HEK293 (cell line): ENCODE results near the gene BMAL2.
A peak's percentile ranks its signal among the peaks of the same experiment; 100 is the strongest.

ENCODE experiments used
- CTCF ChIA-PET: fragments of 350-600 bp; formaldehyde crosslinking; extraction: SDS; loops from one replicate; lab custom pipeline; 2021; ENCODE audit warnings: antibody characterized with exemption; lab: Yijun Ruan, JAX
- POLR2A ChIA-PET: fragments of 300-600 bp; formaldehyde crosslinking; extraction: SDS; loops from one replicate; lab custom pipeline; 2020; ENCODE audit warnings: antibody characterized with exemption, inconsistent platforms; lab: Yijun Ruan, JAX
- H3K27ac ChIP-seq: fragments of 200-500 bp; sonication (Bioruptor generic); 2 replicates; pipeline ENCODE4 v1.5.1; 2014; ENCODE audit warnings: low read depth, low read length, control low read depth, inconsistent platforms; ENCODE audit errors: extremely low read depth
- H3K36me3 ChIP-seq, 2 experiments: fragments of 200-500 bp in 1 of 2; sonication (Bioruptor generic) in 1 of 2; 1 replicate in 1 of 2; 2 replicates in 1 of 2; pipeline ENCODE4 v1.5.1; 2014 to 2017; ENCODE audit warnings: inconsistent platforms in 2 of 2, low read length in 2 of 2; ENCODE audit not compliant: control insufficient read depth in 2 of 2, insufficient read depth in 1 of 2
- H3K4me1 ChIP-seq: fragments of 200-500 bp; sonication (Bioruptor generic); 2 replicates; pipeline ENCODE4 v1.5.1; 2014; ENCODE audit warnings: mild to moderate bottlenecking, low read length, inconsistent platforms; ENCODE audit not compliant: control insufficient read depth, insufficient read depth
- H3K4me3 ChIP-seq: 2 replicates; pipeline ENCODE4 v1.5.1; 2011; ENCODE audit warnings: low read depth, mild to moderate bottlenecking, control low read depth, low read length, moderate library complexity
- H3K9me3 ChIP-seq: fragments of 200-500 bp; sonication (Bioruptor generic); 2 replicates; pipeline ENCODE4 v1.5.1; 2014; ENCODE audit warnings: low read depth, low read length, inconsistent platforms; ENCODE audit not compliant: control insufficient read depth, insufficient read depth
- EGR2 ChIP-seq: fragments of 450-650 bp; formaldehyde crosslinking; IDR thresholded peaks from 2 replicates; pipeline ENCODE4 v1.5.1; 2016; ENCODE audit warnings: low read depth, missing biosample characterization, missing genetic modification characterization
- HOXD13 ChIP-seq: sonication (generic); formaldehyde crosslinking; IDR thresholded peaks from 2 replicates; pipeline ENCODE4 v1.8.0; 2022; ENCODE audit warnings: missing genetic modification reagents, borderline replicate concordance
- KLF1 ChIP-seq: fragments of 450-650 bp; formaldehyde crosslinking; IDR thresholded peaks from 2 replicates; pipeline ENCODE4 v1.5.1; 2016; ENCODE audit warnings: missing biosample characterization, missing genetic modification characterization
- KLF17 ChIP-seq: fragments of 450-650 bp; formaldehyde crosslinking; IDR thresholded peaks from 2 replicates; pipeline ENCODE4 v1.5.1; 2016; ENCODE audit warnings: missing biosample characterization, missing genetic modification characterization
- KLF7 ChIP-seq: fragments of 450-650 bp; formaldehyde crosslinking; IDR thresholded peaks from 2 replicates; pipeline ENCODE4 v1.5.1; 2016; ENCODE audit warnings: missing biosample characterization, missing genetic modification characterization, borderline replicate concordance
- MZF1 ChIP-seq: fragments of 450-650 bp; formaldehyde crosslinking; IDR thresholded peaks from 2 replicates; pipeline ENCODE4 v1.5.1; 2017; ENCODE audit warnings: missing biosample characterization, missing genetic modification characterization, borderline replicate concordance
- OSR2 ChIP-seq: fragments of 450-650 bp; formaldehyde crosslinking; IDR thresholded peaks from 2 replicates; pipeline ENCODE4 v1.5.1; 2016; ENCODE audit warnings: missing biosample characterization, missing genetic modification characterization
- PRDM6 ChIP-seq: fragments of 450-650 bp; formaldehyde crosslinking; IDR thresholded peaks from 2 replicates; pipeline ENCODE4 v1.5.1; 2017; ENCODE audit warnings: missing biosample characterization, missing genetic modification characterization
- TCF7L2 ChIP-seq: IDR thresholded peaks from 2 replicates; pipeline ENCODE4 v1.6.1; 2011; ENCODE audit warnings: low read depth, mild to moderate bottlenecking, inconsistent platforms, low read length, moderate library complexity, borderline replicate concordance
- ZBTB48 ChIP-seq: fragments of 450-650 bp; formaldehyde crosslinking; IDR thresholded peaks from 2 replicates; pipeline ENCODE4 v1.5.1; 2016; ENCODE audit warnings: missing biosample characterization, missing genetic modification characterization
- ZEB2 ChIP-seq: fragments of 450-650 bp; formaldehyde crosslinking; IDR thresholded peaks from 2 replicates; pipeline ENCODE4 v1.5.1; 2016; ENCODE audit warnings: missing biosample characterization, missing genetic modification characterization
- ZFHX2 ChIP-seq: fragments of 450-650 bp; formaldehyde crosslinking; conservative IDR thresholded peaks from 2 replicates; pipeline ENCODE4 v1.5.1; 2016; ENCODE audit warnings: missing biosample characterization, missing genetic modification characterization
- ZFP69B ChIP-seq: fragments of 450-650 bp; formaldehyde crosslinking; IDR thresholded peaks from 2 replicates; pipeline ENCODE4 v1.5.1; 2016; ENCODE audit warnings: missing biosample characterization, missing genetic modification characterization
- ZNF121 ChIP-seq: fragments of 450-650 bp; formaldehyde crosslinking; IDR thresholded peaks from 2 replicates; pipeline ENCODE4 v1.5.1; 2016; ENCODE audit warnings: missing biosample characterization, missing genetic modification characterization
- ZNF223 ChIP-seq: fragments of 450-650 bp; formaldehyde crosslinking; IDR thresholded peaks from 2 replicates; pipeline ENCODE4 v1.5.1; 2016; ENCODE audit warnings: missing biosample characterization, missing genetic modification characterization
- ZNF335 ChIP-seq: fragments of 450-650 bp; formaldehyde crosslinking; conservative IDR thresholded peaks from 2 replicates; pipeline ENCODE4 v1.5.1; 2016; ENCODE audit warnings: missing biosample characterization, missing genetic modification characterization
- ZNF501 ChIP-seq: fragments of 450-650 bp; formaldehyde crosslinking; IDR thresholded peaks from 2 replicates; pipeline ENCODE4 v1.5.1; 2016; ENCODE audit warnings: missing biosample characterization, missing genetic modification characterization
- ZNF580 ChIP-seq: fragments of 450-650 bp; formaldehyde crosslinking; IDR thresholded peaks from 2 replicates; pipeline ENCODE4 v1.5.1; 2016; ENCODE audit warnings: missing biosample characterization, missing genetic modification characterization
- ZNF585B ChIP-seq: fragments of 450-650 bp; formaldehyde crosslinking; IDR thresholded peaks from 2 replicates; pipeline ENCODE4 v1.5.1; 2016; ENCODE audit warnings: missing biosample characterization, missing genetic modification characterization
- ZNF600 ChIP-seq: fragments of 450-650 bp; formaldehyde crosslinking; IDR thresholded peaks from 2 replicates; pipeline ENCODE4 v1.5.1; 2016; ENCODE audit warnings: missing biosample characterization, missing genetic modification characterization
- ZNF660 ChIP-seq: fragments of 450-650 bp; IDR thresholded peaks from 2 replicates; pipeline ENCODE4 v1.5.1; 2018; ENCODE audit warnings: missing biosample characterization, mild to moderate bottlenecking, missing genetic modification characterization
- ZNF701 ChIP-seq: fragments of 450-650 bp; formaldehyde crosslinking; IDR thresholded peaks from 2 replicates; pipeline ENCODE4 v1.5.1; 2016; ENCODE audit warnings: missing biosample characterization, missing genetic modification characterization
- ZNF707 ChIP-seq: fragments of 450-650 bp; formaldehyde crosslinking; IDR thresholded peaks from 2 replicates; pipeline ENCODE4 v1.5.1; 2016; ENCODE audit warnings: missing biosample characterization, missing genetic modification characterization
- ZNF791 ChIP-seq: fragments of 450-650 bp; formaldehyde crosslinking; IDR thresholded peaks from 2 replicates; pipeline ENCODE4 v1.5.1; 2016; ENCODE audit warnings: missing biosample characterization, missing genetic modification characterization
- ZNF843 ChIP-seq: fragments of 450-650 bp; formaldehyde crosslinking; IDR thresholded peaks from 2 replicates; pipeline ENCODE4 v1.5.1; 2016; ENCODE audit warnings: missing biosample characterization, missing genetic modification characterization
- ZSCAN30 ChIP-seq: fragments of 450-650 bp; IDR thresholded peaks from 2 replicates; pipeline ENCODE4 v1.5.1; 2018; ENCODE audit warnings: missing biosample characterization, mild to moderate bottlenecking, missing genetic modification characterization, moderate library complexity
- TF ChIP-seq, protein P1 (sequence below): fragments of 450-650 bp; IDR thresholded peaks from 2 replicates; pipeline ENCODE4 v1.5.1; 2018; ENCODE audit warnings: missing biosample characterization, mild to moderate bottlenecking, missing genetic modification characterization
- TF ChIP-seq, protein P2 (sequence below): fragments of 450-650 bp; formaldehyde crosslinking; IDR thresholded peaks from 2 replicates; pipeline ENCODE4 v1.5.1; 2016; ENCODE audit warnings: missing biosample characterization, missing genetic modification characterization, borderline replicate concordance
- TF ChIP-seq, protein P3 (sequence below): fragments of 450-650 bp; formaldehyde crosslinking; IDR thresholded peaks from 2 replicates; pipeline ENCODE4 v1.5.1; 2016; ENCODE audit warnings: missing biosample characterization, missing genetic modification characterization
- TF ChIP-seq, protein P4 (sequence below): fragments of 450-650 bp; formaldehyde crosslinking; IDR thresholded peaks from 2 replicates; pipeline ENCODE4 v1.5.1; 2017; ENCODE audit warnings: missing biosample characterization, missing genetic modification characterization

BMAL2 gene

GRCh38 chr12:27359578-27360340 lies 27.1 kb downstream of the BMAL2 start:
- Histone ChIP-seq H3K9me3 (no peaks in the 10 kb centered on the region), H3K4me3 (no peak overlapping the region), H3K36me3 (no peaks in the 10 kb centered on the region), H3K4me1 (peaks cover 8% of the 10 kb centered on the region), H3K27ac (no peak overlapping the region)
- ChIA-PET CTCF (no interaction called here), POLR2A (no interaction called here)
- TF ChIP-seq ZNF707 (no peak), KLF7 (tag by site-specific recombination) (peak; percentile 93), ZNF660 (no peak), ZNF501 (tag by site-specific recombination) (no peak), ZNF701 (tag by site-specific recombination) (no peak), KLF1 (peak; percentile 99), OSR2 (tag by site-specific recombination) (peak; percentile 98), ZFP69B (no peak), ZEB2 (tag by site-specific recombination) (0 out of 2 replicates have a peak, but pooled peaks have one; percentile 18), HOXD13 (CRISPR knock-in tag) (no peak), ZNF580 (no peak), ZNF600 (0 out of 2 replicates have a peak, but pooled peaks have one; percentile 18), PRDM6 (tag by site-specific recombination) (peak; percentile 65), ZSCAN30 (peak; percentile 59; the same call in 1 of the 2 replicates), EGR2 (tag by site-specific recombination) (peak; percentile 62; the same call in 1 of the 2 replicates), TCF7L2 (no peak), KLF17 (tag by site-specific recombination) (peak; percentile 45; the same call in 1 of the 2 replicates), ZFHX2 (tag by site-specific recombination) (peak; percentile 81), ZNF335 (tag by site-specific recombination) (0 out of 2 replicates have a peak, but pooled peaks have one; percentile 16), ZBTB48 (tag by site-specific recombination) (peak; percentile 43; the same call in 1 of the 2 replicates), ZNF585B (tag by site-specific recombination) (no peak), ZNF791 (tag by site-specific recombination) (no peak), MZF1 (peak; percentile 85; the same call in 1 of the 2 replicates), ZNF843 (peak; percentile 63; the same call in 1 of the 2 replicates), ZNF223 (tag by site-specific recombination) (no peak), ZNF121 (tag by site-specific recombination) (no peak)
- TF ChIP-seq, protein P1, sequence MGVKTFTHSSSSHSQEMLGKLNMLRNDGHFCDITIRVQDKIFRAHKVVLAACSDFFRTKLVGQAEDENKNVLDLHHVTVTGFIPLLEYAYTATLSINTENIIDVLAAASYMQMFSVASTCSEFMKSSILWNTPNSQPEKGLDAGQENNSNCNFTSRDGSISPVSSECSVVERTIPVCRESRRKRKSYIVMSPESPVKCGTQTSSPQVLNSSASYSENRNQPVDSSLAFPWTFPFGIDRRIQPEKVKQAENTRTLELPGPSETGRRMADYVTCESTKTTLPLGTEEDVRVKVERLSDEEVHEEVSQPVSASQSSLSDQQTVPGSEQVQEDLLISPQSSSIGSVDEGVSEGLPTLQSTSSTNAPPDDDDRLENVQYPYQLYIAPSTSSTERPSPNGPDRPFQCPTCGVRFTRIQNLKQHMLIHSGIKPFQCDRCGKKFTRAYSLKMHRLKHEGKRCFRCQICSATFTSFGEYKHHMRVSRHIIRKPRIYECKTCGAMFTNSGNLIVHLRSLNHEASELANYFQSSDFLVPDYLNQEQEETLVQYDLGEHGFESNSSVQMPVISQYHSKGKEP (tag by site-specific recombination), result peak; percentile 95
- TF ChIP-seq, protein P2, sequence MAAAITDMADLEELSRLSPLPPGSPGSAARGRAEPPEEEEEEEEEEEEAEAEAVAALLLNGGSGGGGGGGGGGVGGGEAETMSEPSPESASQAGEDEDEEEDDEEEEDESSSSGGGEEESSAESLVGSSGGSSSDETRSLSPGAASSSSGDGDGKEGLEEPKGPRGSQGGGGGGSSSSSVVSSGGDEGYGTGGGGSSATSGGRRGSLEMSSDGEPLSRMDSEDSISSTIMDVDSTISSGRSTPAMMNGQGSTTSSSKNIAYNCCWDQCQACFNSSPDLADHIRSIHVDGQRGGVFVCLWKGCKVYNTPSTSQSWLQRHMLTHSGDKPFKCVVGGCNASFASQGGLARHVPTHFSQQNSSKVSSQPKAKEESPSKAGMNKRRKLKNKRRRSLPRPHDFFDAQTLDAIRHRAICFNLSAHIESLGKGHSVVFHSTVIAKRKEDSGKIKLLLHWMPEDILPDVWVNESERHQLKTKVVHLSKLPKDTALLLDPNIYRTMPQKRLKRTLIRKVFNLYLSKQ (tag by site-specific recombination), result no peak
- TF ChIP-seq, protein P3, sequence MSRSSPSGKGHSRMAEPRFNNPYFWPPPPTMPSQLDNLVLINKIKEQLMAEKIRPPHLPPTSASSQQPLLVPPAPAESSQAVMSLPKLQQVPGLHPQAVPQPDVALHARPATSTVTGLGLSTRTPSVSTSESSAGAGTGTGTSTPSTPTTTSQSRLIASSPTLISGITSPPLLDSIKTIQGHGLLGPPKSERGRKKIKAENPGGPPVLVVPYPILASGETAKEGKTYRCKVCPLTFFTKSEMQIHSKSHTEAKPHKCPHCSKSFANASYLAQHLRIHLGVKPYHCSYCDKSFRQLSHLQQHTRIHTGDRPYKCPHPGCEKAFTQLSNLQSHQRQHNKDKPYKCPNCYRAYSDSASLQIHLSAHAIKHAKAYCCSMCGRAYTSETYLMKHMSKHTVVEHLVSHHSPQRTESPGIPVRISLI (tag by site-specific recombination), result 0 out of 2 replicates have a peak, but pooled peaks have one; percentile 34
- TF ChIP-seq, protein P4, sequence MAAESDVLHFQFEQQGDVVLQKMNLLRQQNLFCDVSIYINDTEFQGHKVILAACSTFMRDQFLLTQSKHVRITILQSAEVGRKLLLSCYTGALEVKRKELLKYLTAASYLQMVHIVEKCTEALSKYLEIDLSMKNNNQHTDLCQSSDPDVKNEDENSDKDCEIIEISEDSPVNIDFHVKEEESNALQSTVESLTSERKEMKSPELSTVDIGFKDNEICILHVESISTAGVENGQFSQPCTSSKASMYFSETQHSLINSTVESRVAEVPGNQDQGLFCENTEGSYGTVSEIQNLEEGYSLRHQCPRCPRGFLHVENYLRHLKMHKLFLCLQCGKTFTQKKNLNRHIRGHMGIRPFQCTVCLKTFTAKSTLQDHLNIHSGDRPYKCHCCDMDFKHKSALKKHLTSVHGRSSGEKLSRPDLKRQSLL, result peak; percentile 65; the same call in 1 of the 2 replicates
